Activated CD8-positive, alpha-beta memory T cell treated with anti-CD3 and anti-CD28 coated beads, Interleukin-2, amount 10 ng/mL, durations not matched to agents 7 days and 5 days (primary cell): ENCODE measurements around the gene TIMM44. TPM values are rescaled to one million over a fixed set of nuclear protein-coding genes. Genes with fewer than 3 reads are reported as not detected.

Experiments
- ATAC-seq: fragments of 150-1000 bp; cut with Tn5 transposase; one replicate; pipeline ENCODE4 v1.10.0; 2021; ENCODE audit warnings: moderate library complexity
- CTCF ChIA-PET: fragments of 350-600 bp; sonication (Branson Sonifier 250); formaldehyde crosslinking; loops from one replicate; lab custom pipeline; 2021; ENCODE audit warnings: antibody characterized with exemption; lab: Charles Lee
- DNase-seq: peaks from one replicate; pipeline ENCODE4 v3.0.0-alpha.2; 2020
- H3K27ac Mint-ChIP-seq: one replicate; pipeline ENCODE4 v1.8.0; 2021; ENCODE audit warnings: mild to moderate bottlenecking, mixed read lengths
- H3K27me3 Mint-ChIP-seq: one replicate; pipeline ENCODE4 v1.8.0; 2021; ENCODE audit warnings: mixed read lengths
- H3K36me3 Mint-ChIP-seq: one replicate; pipeline ENCODE4 v1.8.0; 2021; ENCODE audit warnings: mild to moderate bottlenecking, mixed read lengths
- H3K4me1 Mint-ChIP-seq: one replicate; pipeline ENCODE4 v1.8.0; 2021; ENCODE audit warnings: mixed read lengths
- H3K4me3 Mint-ChIP-seq: one replicate; pipeline ENCODE4 v1.8.0; 2021; ENCODE audit warnings: mild to moderate bottlenecking, moderate library complexity, mixed read lengths
- H3K9me3 Mint-ChIP-seq: one replicate; pipeline ENCODE4 v1.8.0; 2022; ENCODE audit warnings: low read depth, mixed read lengths
- total RNA-seq, 2 experiments: library from RNA; stranded (reverse); gene quantifications; one replicate each; pipeline ENCODE4 v1.2.3, GENCODE V29; 2021

Gene TIMM44
- total RNA-seq, 2 experiments from 2014 or later = 63.7 to 76.4 TPM

GRCh38 chr19:7981661-7982060 is 38.2 kb upstream of the TIMM44 start:
- ATAC-seq (no peak), DNase-seq (no peak)
- no peaks in the 10 kb centered on the region for H3K9me3 Mint-ChIP-seq
- peaks cover 4% of the 10 kb centered on the region for H3K36me3 Mint-ChIP-seq
- no peak overlapping the region for H3K4me3 Mint-ChIP-seq
- no peak overlapping the region for H3K27ac Mint-ChIP-seq
- H3K4me1 Mint-ChIP-seq = no peaks in the 10 kb centered on the region
- H3K27me3 Mint-ChIP-seq = no peaks in the 10 kb centered on the region
- CTCF ChIA-PET = no interaction called here

GRCh38 chr19:7981199-7981598 is 37.7 kb upstream of the TIMM44 start:
- no peaks in the 10 kb centered on the region for H3K27me3 Mint-ChIP-seq
- DNase-seq (no peak), ATAC-seq (no peak)
- H3K4me3 Mint-ChIP-seq = no peak overlapping the region
- no peaks in the 10 kb centered on the region for H3K4me1 Mint-ChIP-seq
- H3K27ac Mint-ChIP-seq = no peak overlapping the region
- H3K9me3 Mint-ChIP-seq = no peaks in the 10 kb centered on the region
- CTCF ChIA-PET = no interaction called here
- peaks cover 4% of the 10 kb centered on the region for H3K36me3 Mint-ChIP-seq

- H3K9me3 Mint-ChIP-seq = no peaks in the 10 kb centered on the region
- no peaks in the 10 kb centered on the region for H3K4me1 Mint-ChIP-seq
- no peak for ATAC-seq
- H3K36me3 Mint-ChIP-seq = peaks cover 4% of the 10 kb centered on the region
- CTCF ChIA-PET = no interaction called here
- H3K4me3 Mint-ChIP-seq = no peak overlapping the region
- H3K27me3 Mint-ChIP-seq = no peaks in the 10 kb centered on the region
- no peak for DNase-seq
- H3K27ac Mint-ChIP-seq = no peak overlapping the region
These were observed 37.2 kb upstream of the TIMM44 start for GRCh38 chr19:7980635-7981121.

GRCh38 chr19:7980168-7980567 is 36.7 kb upstream of the TIMM44 start:
- CTCF ChIA-PET = no interaction called here
- Mint-ChIP-seq H3K27me3 (no peaks in the 10 kb centered on the region), H3K9me3 (no peaks in the 10 kb centered on the region), H3K27ac (no peak overlapping the region), H3K36me3 (peaks cover 4% of the 10 kb centered on the region), H3K4me3 (no peak overlapping the region), H3K4me1 (no peaks in the 10 kb centered on the region)
- ATAC-seq (no peak), DNase-seq (no peak)

GRCh38 chr19:7979559-7979958 is 36.1 kb upstream of the TIMM44 start:
- H3K36me3 Mint-ChIP-seq = peaks cover 4% of the 10 kb centered on the region
- H3K27ac Mint-ChIP-seq = no peak overlapping the region
- ATAC-seq (no peak), DNase-seq (no peak)
- CTCF ChIA-PET = no interaction called here
- H3K27me3 Mint-ChIP-seq = no peaks in the 10 kb centered on the region
- H3K9me3 Mint-ChIP-seq = no peaks in the 10 kb centered on the region
- H3K4me3 Mint-ChIP-seq = no peak overlapping the region
- H3K4me1 Mint-ChIP-seq = no peaks in the 10 kb centered on the region

GRCh38 chr19:7979011-7979410 is 35.5 kb upstream of the TIMM44 start:
- no peak for ATAC-seq
- H3K9me3 Mint-ChIP-seq = no peaks in the 10 kb centered on the region
- DNase-seq = no peak
- H3K27ac Mint-ChIP-seq = no peak overlapping the region
- no peaks in the 10 kb centered on the region for H3K4me1 Mint-ChIP-seq
- CTCF ChIA-PET = no interaction called here
- no peak overlapping the region for H3K4me3 Mint-ChIP-seq
- H3K36me3 Mint-ChIP-seq = peaks cover 6% of the 10 kb centered on the region
- no peaks in the 10 kb centered on the region for H3K27me3 Mint-ChIP-seq

GRCh38 chr19:7978179-7978825 is 34.8 kb upstream of the TIMM44 start:
- no peak for DNase-seq
- no peak overlapping the region for H3K27ac Mint-ChIP-seq
- H3K9me3 Mint-ChIP-seq = no peaks in the 10 kb centered on the region
- H3K36me3 Mint-ChIP-seq = peaks cover 12% of the 10 kb centered on the region
- H3K27me3 Mint-ChIP-seq = no peaks in the 10 kb centered on the region
- H3K4me1 Mint-ChIP-seq = no peaks in the 10 kb centered on the region
- no peak for ATAC-seq
- H3K4me3 Mint-ChIP-seq = no peak overlapping the region
- CTCF ChIA-PET = no interaction called here

GRCh38 chr19:7977723-7978040 is 34.2 kb upstream of the TIMM44 start:
- Mint-ChIP-seq H3K4me1 (no peaks in the 10 kb centered on the region), H3K27me3 (no peaks in the 10 kb centered on the region), H3K27ac (no peak overlapping the region), H3K4me3 (no peak overlapping the region), H3K36me3 (peaks cover 12% of the 10 kb centered on the region), H3K9me3 (no peaks in the 10 kb centered on the region)
- DNase-seq (no peak), ATAC-seq (no peak)
- CTCF ChIA-PET = no interaction called here

- H3K4me1 Mint-ChIP-seq = no peaks in the 10 kb centered on the region
- CTCF ChIA-PET = no interaction called here
- ATAC-seq = no peak
- H3K9me3 Mint-ChIP-seq = no peaks in the 10 kb centered on the region
- no peak for DNase-seq
- H3K27ac Mint-ChIP-seq = no peak overlapping the region
- peaks cover 12% of the 10 kb centered on the region for H3K36me3 Mint-ChIP-seq
- no peaks in the 10 kb centered on the region for H3K27me3 Mint-ChIP-seq
- no peak overlapping the region for H3K4me3 Mint-ChIP-seq
These were observed 33.7 kb upstream of the TIMM44 start for GRCh38 chr19:7977021-7977722.

- H3K4me3 Mint-ChIP-seq = no peak overlapping the region
- H3K27ac Mint-ChIP-seq = no peak overlapping the region
- ATAC-seq = no peak
- CTCF ChIA-PET = no interaction called here
- no peaks in the 10 kb centered on the region for H3K9me3 Mint-ChIP-seq
- no peak for DNase-seq
- peaks cover 12% of the 10 kb centered on the region for H3K36me3 Mint-ChIP-seq
- H3K4me1 Mint-ChIP-seq = no peaks in the 10 kb centered on the region
- H3K27me3 Mint-ChIP-seq = no peaks in the 10 kb centered on the region
These were observed 33.0 kb upstream of the TIMM44 start for GRCh38 chr19:7976461-7976860.

- no peaks in the 10 kb centered on the region for H3K27me3 Mint-ChIP-seq
- peaks cover 10% of the 10 kb centered on the region for H3K36me3 Mint-ChIP-seq
- ATAC-seq = no peak
- no peak overlapping the region for H3K4me3 Mint-ChIP-seq
- no peak for DNase-seq
- no peaks in the 10 kb centered on the region for H3K4me1 Mint-ChIP-seq
- CTCF ChIA-PET = interaction anchor here (1.6 kb wide), 1 partner anchor 31 kb away, joined by 6 read pairs; the partner anchor contains the start of gene TIMM44
- H3K9me3 Mint-ChIP-seq = no peaks in the 10 kb centered on the region
- no peak overlapping the region for H3K27ac Mint-ChIP-seq
These were observed 31.6 kb upstream of the TIMM44 start for GRCh38 chr19:7975037-7975436.

- Mint-ChIP-seq H3K9me3 (no peaks in the 10 kb centered on the region), H3K4me1 (no peaks in the 10 kb centered on the region), H3K4me3 (no peak overlapping the region), H3K27ac (no peak overlapping the region), H3K27me3 (no peaks in the 10 kb centered on the region), H3K36me3 (peaks cover 10% of the 10 kb centered on the region)
- CTCF ChIA-PET = no interaction called here
- ATAC-seq (no peak), DNase-seq (no peak)
These were observed 30.4 kb upstream of the TIMM44 start for GRCh38 chr19:7973883-7974282.

GRCh38 chr19:7971553-7972520 is 28.4 kb upstream of the TIMM44 start:
- Mint-ChIP-seq H3K27me3 (no peaks in the 10 kb centered on the region), H3K4me1 (no peaks in the 10 kb centered on the region), H3K9me3 (no peaks in the 10 kb centered on the region), H3K36me3 (peaks cover 16% of the 10 kb centered on the region), H3K4me3 (no peak overlapping the region), H3K27ac (no peak overlapping the region)
- CTCF ChIA-PET = interaction anchor here (0.7 to 4.2 kb wide), 6 partner anchors 27 to 280 kb away, joined by 3 to 19 read pairs (median 8); partner anchors contain the start of genes ELAVL1 and TIMM44
- DNase-seq (no peak), ATAC-seq (no peak)
